ENCODE results near the gene TRIM14.

The TRIM14 gene

GRCh38 chr9:98118640-98119601, at the start of gene TRIM14:
Gene TRIM14, minus strand, starts transcription at chr9:98119222. Its CDS starts 34 bp downstream, at chr9:98119188.
- Histone ChIP-seq H3K9ac (ENCODE audit: low read length) (peak within 1 kb of the TSS; percentile 40), H3K27ac (ENCODE audit: low read length) (no peak within 1 kb of the TSS), H3K36me3 (ENCODE audit: control insufficient read depth, low read depth, low read length) (no peaks in the 10 kb centered on the region)

GRCh38 chr9:98168153-98168780, 49.2 kb upstream of the TRIM14 start:
- Histone ChIP-seq H3K27me3 (ENCODE audit: control insufficient read depth, insufficient read depth, low read length) (no peaks in the 10 kb centered on the region), H3K36me3 (ENCODE audit: control insufficient read depth, low read depth, low read length) (no peaks in the 10 kb centered on the region), H3K4me1 (ENCODE audit: control insufficient read depth, low read depth, low read length) (peaks cover 26% of the 10 kb centered on the region), H3K4me3 (ENCODE audit: low read length) (no peak overlapping the region), H3K9ac (ENCODE audit: low read length) (no peak overlapping the region), H3K9me3 (ENCODE audit: control insufficient read depth, low read depth, low read length) (no peaks in the 10 kb centered on the region), H3K27ac (ENCODE audit: low read length) (no peak overlapping the region)

More at GRCh38 chr9:98118640-98119601, at the start of gene TRIM14:
- H3K4me1 ChIP-seq (ENCODE audit: control insufficient read depth, low read depth, low read length): no peaks in the 10 kb centered on the region
- peak within 1 kb of the TSS; percentile 61 for H3K4me3 ChIP-seq (ENCODE audit: low read length)
- H3K27me3 ChIP-seq (ENCODE audit: control insufficient read depth, insufficient read depth, low read length): no peaks in the 10 kb centered on the region
- no peaks in the 10 kb centered on the region for H3K9me3 ChIP-seq (ENCODE audit: control insufficient read depth, low read depth, low read length)

- H3K4me3 ChIP-seq (ENCODE audit: low read length): no peak overlapping the region
- no peak overlapping the region for H3K9ac ChIP-seq (ENCODE audit: low read length)
- H3K9me3 ChIP-seq (ENCODE audit: control insufficient read depth, low read depth, low read length): no peaks in the 10 kb centered on the region
- no peaks in the 10 kb centered on the region for H3K36me3 ChIP-seq (ENCODE audit: control insufficient read depth, low read depth, low read length)
- no peaks in the 10 kb centered on the region for H3K27me3 ChIP-seq (ENCODE audit: control insufficient read depth, insufficient read depth, low read length)
- H3K27ac ChIP-seq (ENCODE audit: low read length): no peak overlapping the region
- H3K4me1 ChIP-seq (ENCODE audit: control insufficient read depth, low read depth, low read length): peaks cover 10% of the 10 kb centered on the region
Measured at GRCh38 chr9:98164912-98165311, 45.9 kb upstream of the TRIM14 start.

- H3K27me3 ChIP-seq (ENCODE audit: control insufficient read depth, insufficient read depth, low read length): no peaks in the 10 kb centered on the region
- no peak overlapping the region for H3K9ac ChIP-seq (ENCODE audit: low read length)
- no peak overlapping the region for H3K4me3 ChIP-seq (ENCODE audit: low read length)
- H3K27ac ChIP-seq (ENCODE audit: low read length): no peak overlapping the region
- H3K36me3 ChIP-seq (ENCODE audit: control insufficient read depth, low read depth, low read length): no peaks in the 10 kb centered on the region
- H3K9me3 ChIP-seq (ENCODE audit: control insufficient read depth, low read depth, low read length): no peaks in the 10 kb centered on the region
- no peaks in the 10 kb centered on the region for H3K4me1 ChIP-seq (ENCODE audit: control insufficient read depth, low read depth, low read length)
Measured at GRCh38 chr9:98162613-98163012, 43.6 kb upstream of the TRIM14 start.

- Histone ChIP-seq H3K4me1 (ENCODE audit: control insufficient read depth, low read depth, low read length) (no peaks in the 10 kb centered on the region), H3K27me3 (ENCODE audit: control insufficient read depth, insufficient read depth, low read length) (no peaks in the 10 kb centered on the region), H3K4me3 (ENCODE audit: low read length) (no peak overlapping the region), H3K9me3 (ENCODE audit: control insufficient read depth, low read depth, low read length) (no peaks in the 10 kb centered on the region), H3K36me3 (ENCODE audit: control insufficient read depth, low read depth, low read length) (no peaks in the 10 kb centered on the region), H3K9ac (ENCODE audit: low read length) (no peak overlapping the region), H3K27ac (ENCODE audit: low read length) (no peak overlapping the region)
Measured at GRCh38 chr9:98161851-98162250, 42.8 kb upstream of the TRIM14 start.

GRCh38 chr9:98159790-98160189, 40.8 kb upstream of the TRIM14 start:
- Histone ChIP-seq H3K4me3 (ENCODE audit: low read length) (no peak overlapping the region), H3K36me3 (ENCODE audit: control insufficient read depth, low read depth, low read length) (no peaks in the 10 kb centered on the region), H3K9me3 (ENCODE audit: control insufficient read depth, low read depth, low read length) (no peaks in the 10 kb centered on the region), H3K27me3 (ENCODE audit: control insufficient read depth, insufficient read depth, low read length) (no peaks in the 10 kb centered on the region), H3K27ac (ENCODE audit: low read length) (no peak overlapping the region), H3K9ac (ENCODE audit: low read length) (no peak overlapping the region), H3K4me1 (ENCODE audit: control insufficient read depth, low read depth, low read length) (no peaks in the 10 kb centered on the region)

GRCh38 chr9:98159301-98159700, 40.3 kb upstream of the TRIM14 start:
- Histone ChIP-seq H3K4me3 (ENCODE audit: low read length) (no peak overlapping the region), H3K27ac (ENCODE audit: low read length) (no peak overlapping the region), H3K27me3 (ENCODE audit: control insufficient read depth, insufficient read depth, low read length) (no peaks in the 10 kb centered on the region), H3K4me1 (ENCODE audit: control insufficient read depth, low read depth, low read length) (no peaks in the 10 kb centered on the region), H3K9ac (ENCODE audit: low read length) (no peak overlapping the region), H3K9me3 (ENCODE audit: control insufficient read depth, low read depth, low read length) (no peaks in the 10 kb centered on the region), H3K36me3 (ENCODE audit: control insufficient read depth, low read depth, low read length) (no peaks in the 10 kb centered on the region)

- H3K36me3 ChIP-seq (ENCODE audit: control insufficient read depth, low read depth, low read length): no peaks in the 10 kb centered on the region
- H3K4me1 ChIP-seq (ENCODE audit: control insufficient read depth, low read depth, low read length): no peaks in the 10 kb centered on the region
- no peak overlapping the region for H3K4me3 ChIP-seq (ENCODE audit: low read length)
- no peaks in the 10 kb centered on the region for H3K27me3 ChIP-seq (ENCODE audit: control insufficient read depth, insufficient read depth, low read length)
- H3K9me3 ChIP-seq (ENCODE audit: control insufficient read depth, low read depth, low read length): no peaks in the 10 kb centered on the region
- no peak overlapping the region for H3K9ac ChIP-seq (ENCODE audit: low read length)
- H3K27ac ChIP-seq (ENCODE audit: low read length): no peak overlapping the region
Measured at GRCh38 chr9:98158071-98158831, 39.2 kb upstream of the TRIM14 start.

- Histone ChIP-seq H3K27me3 (ENCODE audit: control insufficient read depth, insufficient read depth, low read length) (no peaks in the 10 kb centered on the region), H3K4me1 (ENCODE audit: control insufficient read depth, low read depth, low read length) (no peaks in the 10 kb centered on the region), H3K27ac (ENCODE audit: low read length) (no peak overlapping the region), H3K36me3 (ENCODE audit: control insufficient read depth, low read depth, low read length) (no peaks in the 10 kb centered on the region), H3K4me3 (ENCODE audit: low read length) (no peak overlapping the region), H3K9ac (ENCODE audit: low read length) (no peak overlapping the region), H3K9me3 (ENCODE audit: control insufficient read depth, low read depth, low read length) (no peaks in the 10 kb centered on the region)
Measured at GRCh38 chr9:98157372-98157771, 38.4 kb upstream of the TRIM14 start.

GRCh38 chr9:98154678-98155077, 35.7 kb upstream of the TRIM14 start:
- Histone ChIP-seq H3K9me3 (ENCODE audit: control insufficient read depth, low read depth, low read length) (no peaks in the 10 kb centered on the region), H3K27me3 (ENCODE audit: control insufficient read depth, insufficient read depth, low read length) (no peaks in the 10 kb centered on the region), H3K9ac (ENCODE audit: low read length) (no peak overlapping the region), H3K4me3 (ENCODE audit: low read length) (no peak overlapping the region), H3K27ac (ENCODE audit: low read length) (no peak overlapping the region), H3K4me1 (ENCODE audit: control insufficient read depth, low read depth, low read length) (no peaks in the 10 kb centered on the region), H3K36me3 (ENCODE audit: control insufficient read depth, low read depth, low read length) (no peaks in the 10 kb centered on the region)

GRCh38 chr9:98152526-98152925, 33.5 kb upstream of the TRIM14 start:
- no peaks in the 10 kb centered on the region for H3K4me1 ChIP-seq (ENCODE audit: control insufficient read depth, low read depth, low read length)
- H3K4me3 ChIP-seq (ENCODE audit: low read length): no peak overlapping the region
- H3K9ac ChIP-seq (ENCODE audit: low read length): no peak overlapping the region
- H3K36me3 ChIP-seq (ENCODE audit: control insufficient read depth, low read depth, low read length): no peaks in the 10 kb centered on the region
- H3K27ac ChIP-seq (ENCODE audit: low read length): no peak overlapping the region
- no peaks in the 10 kb centered on the region for H3K27me3 ChIP-seq (ENCODE audit: control insufficient read depth, insufficient read depth, low read length)
- no peaks in the 10 kb centered on the region for H3K9me3 ChIP-seq (ENCODE audit: control insufficient read depth, low read depth, low read length)

Data from iPS-18a (cell line).